ENCODE data around the gene JADE1. TPM values are rescaled to one million over a fixed set of nuclear protein-coding genes. Genes with fewer than 3 reads are reported as not detected.

The JADE1 gene
- total and polyA plus RNA-seq, 2 of the 13 experiments (the other 11 are each of a cell fraction or from before 2014, with no cell fraction given): 5.4 to 19.3 TPM

- TF ChIP-seq ZNF609 (CRISPR knock-in tag; IDR thresholded peaks at IDR 0.05; ENCODE audit: borderline replicate concordance): peak; percentile 28; the same call in 1 of the 2 replicates
- TF ChIP-seq NAIF1 (CRISPR knock-in tag; IDR thresholded peaks at IDR 0.05; ENCODE audit: borderline replicate concordance): no peak
- no peak for TF ChIP-seq ZSCAN25 (CRISPR knock-in tag; IDR thresholded peaks at IDR 0.05)
- TF ChIP-seq ZFP1 (CRISPR knock-in tag; IDR thresholded peaks at IDR 0.05): 0 out of 2 replicates have a peak, but pooled peaks have one; percentile 27
- TF ChIP-seq HNRNPLL (IDR thresholded peaks at IDR 0.05; ENCODE audit: low read depth, low read length, poor library complexity, severe bottlenecking): peak; percentile 77
- no peak for TF ChIP-seq NONO (IDR thresholded peaks at IDR 0.05)
- TF ChIP-seq NONO (CRISPR knock-in tag; conservative IDR thresholded peaks at IDR 0.05): peak; percentile 73
- peak; percentile 27; the same call in 1 of the 2 replicates for TF ChIP-seq KMT2A (CRISPR knock-in tag; IDR thresholded peaks at IDR 0.05)
- TF ChIP-seq POLR2G (IDR thresholded peaks at IDR 0.05; ENCODE audit: low read depth, low read length): peak; percentile 79
- no peak for TF ChIP-seq FOSL1 (CRISPR knock-in tag; IDR thresholded peaks at IDR 0.05; ENCODE audit: borderline replicate concordance)
- no peak for TF ChIP-seq ZBTB40 (IDR thresholded peaks at IDR 0.05)
- TF ChIP-seq ZBTB40 (CRISPR knock-in tag; IDR thresholded peaks at IDR 0.05): no peak
- TF ChIP-seq XBP1 (CRISPR knock-in tag; IDR thresholded peaks at IDR 0.05): no peak
- peak; percentile 72; the same call in 1 of the 2 replicates for TF ChIP-seq ARNTL (CRISPR knock-in tag; IDR thresholded peaks at IDR 0.05)
- TF ChIP-seq HOXD1 (CRISPR knock-in tag; IDR thresholded peaks at IDR 0.05): 0 out of 2 replicates have a peak, but pooled peaks have one; percentile 32
- TF ChIP-seq CENPX (CRISPR knock-in tag; IDR thresholded peaks at IDR 0.05): no peak
Observed at GRCh38 chr4:128809477-128810330, at the start of gene JADE1 (continued).
